ENCODE measurements around the gene SUN1. TPM values are rescaled to one million over a fixed set of nuclear protein-coding genes. Genes with fewer than 3 reads are reported as not detected.
A peak's percentile ranks its signal among the peaks of the same experiment; 100 is the strongest.

SUN1 gene
- total RNA-seq, 3 donors from 2014 or later (not counting 1 experiment from before 2014, with no cell fraction given) = 40.2 to 63.5 (median 48.0) TPM

GRCh38 chr7:919114-919442, 86.8 kb downstream of the SUN1 start:
- Histone ChIP-seq H3K9me3 (ENCODE audit: control insufficient read depth, insufficient read depth, low read length) (no peaks in the 10 kb centered on the region), H3K27ac (ENCODE audit: low read length) (no peak overlapping the region), H3K27me3 (ENCODE audit: control insufficient read depth, insufficient read depth, low read length) (no peaks in the 10 kb centered on the region), H3K36me3 (ENCODE audit: control insufficient read depth, insufficient read depth, low read length) (peaks cover 3% of the 10 kb centered on the region), H3K4me3 (ENCODE audit: low read length) (no peak overlapping the region), H3K4me1 (ENCODE audit: control insufficient read depth, insufficient read depth, low read length) (peaks cover 50% of the 10 kb centered on the region)
- Mint-ChIP-seq H3K9me3 (no peaks in the 10 kb centered on the region), H3K4me1 (peaks cover 50 to 54% of the 10 kb centered on the region in 2 donors), H3K4me3 (no peak overlapping the region), H3K27ac (peak overlapping the region; percentile 60 to 95), H3K27me3 (ENCODE audit: low read depth in 2 of 2) (no peaks in the 10 kb centered on the region), H3K36me3 (no peaks in the 10 kb centered on the region)
- 91% methylated on average over 13 of the region's 13 CpGs for WGBS (ENCODE audit: insufficient coverage)
- intact Hi-C loops (cut with micrococcal nuclease) = no loop called here
- TF ChIP-seq CTCF (IDR thresholded peaks at IDR 0.05) = no peak
- no peak for ATAC-seq
- peak in 1 of 2 donors; percentile 13 for DNase-seq

- H3K27me3 Mint-ChIP-seq (ENCODE audit: low read depth in 2 of 2) = no peaks in the 10 kb centered on the region
- peaks cover 3% of the 10 kb centered on the region for H3K36me3 ChIP-seq (ENCODE audit: control insufficient read depth, insufficient read depth, low read length)
- H3K27me3 ChIP-seq (ENCODE audit: control insufficient read depth, insufficient read depth, low read length) = no peaks in the 10 kb centered on the region
- H3K4me1 Mint-ChIP-seq = peaks cover 55 to 61% of the 10 kb centered on the region in 2 donors
- no peaks in the 10 kb centered on the region for H3K9me3 Mint-ChIP-seq
- intact Hi-C loops (cut with micrococcal nuclease) = loop anchor here (5.0 kb wide), 3 partner anchors 122 to 612 kb away; partner anchors contain the start of genes GPR146 and MAFK
- no peak overlapping the region for H3K4me3 Mint-ChIP-seq
- no peaks in the 10 kb centered on the region for H3K9me3 ChIP-seq (ENCODE audit: control insufficient read depth, insufficient read depth, low read length)
- 95% methylated on average over 26 of the region's 26 CpGs for WGBS (ENCODE audit: insufficient coverage)
- ATAC-seq (no peak), DNase-seq (peak in 1 of 2 donors; percentile 12)
- no peak overlapping the region for H3K27ac ChIP-seq (ENCODE audit: low read length)
- TF ChIP-seq CTCF (IDR thresholded peaks at IDR 0.05) = no peak
- peak overlapping the region; percentile 60 to 95 for H3K27ac Mint-ChIP-seq
- no peak overlapping the region for H3K4me3 ChIP-seq (ENCODE audit: low read length)
- H3K4me1 ChIP-seq (ENCODE audit: control insufficient read depth, insufficient read depth, low read length) = peaks cover 51% of the 10 kb centered on the region
- no peaks in the 10 kb centered on the region for H3K36me3 Mint-ChIP-seq
Observed at GRCh38 chr7:919924-920341, 87.7 kb downstream of the SUN1 start.

GRCh38 chr7:920351-921070, 88.2 kb downstream of the SUN1 start:
- no peak for TF ChIP-seq CTCF (IDR thresholded peaks at IDR 0.05)
- H3K36me3 ChIP-seq (ENCODE audit: control insufficient read depth, insufficient read depth, low read length) = peaks cover 3% of the 10 kb centered on the region
- H3K9me3 ChIP-seq (ENCODE audit: control insufficient read depth, insufficient read depth, low read length) = no peaks in the 10 kb centered on the region
- Mint-ChIP-seq H3K27ac (peak overlapping the region; percentile 93 to 95), H3K4me1 (peaks cover 51 to 64% of the 10 kb centered on the region in 2 donors), H3K27me3 (ENCODE audit: low read depth in 2 of 2) (no peaks in the 10 kb centered on the region), H3K9me3 (no peaks in the 10 kb centered on the region), H3K4me3 (no peak overlapping the region), H3K36me3 (no peaks in the 10 kb centered on the region)
- intact Hi-C loops (cut with micrococcal nuclease) = loop anchor here (5.0 kb wide), 3 partner anchors 122 to 612 kb away; partner anchors contain the start of genes GPR146 and MAFK
- ATAC-seq = no peak
- H3K4me3 ChIP-seq (ENCODE audit: low read length) = no peak overlapping the region
- WGBS (ENCODE audit: insufficient coverage) = 71% methylated on average over 40 of the region's 40 CpGs
- peaks cover 56% of the 10 kb centered on the region for H3K4me1 ChIP-seq (ENCODE audit: control insufficient read depth, insufficient read depth, low read length)
- H3K27ac ChIP-seq (ENCODE audit: low read length) = no peak overlapping the region
- no peaks in the 10 kb centered on the region for H3K27me3 ChIP-seq (ENCODE audit: control insufficient read depth, insufficient read depth, low read length)
- DNase-seq = peak in 1 of 2 donors; percentile 15

All from natural killer cell (primary cell).